Spleen (tissue), 11 donors: Measurements from ENCODE around the gene KCNAB2. TPM values are rescaled to one million over a fixed set of nuclear protein-coding genes. Genes with fewer than 3 reads are reported as not detected.

Experiments used
- DNase-seq: peaks from one replicate; pipeline ENCODE4 v3.0.0-alpha.2; 2020
- H3K27ac ChIP-seq, 8 donors: fragments of 200-600 bp; sonication (generic) in 7 of 8; 1 replicate in 4 of 8; 2 replicates in 4 of 8; pipeline versions ENCODE4 v1.5.0 to v1.8.0; 2016 to 2021; ENCODE audit warnings: inconsistent platforms in 4 of 8, mild to moderate bottlenecking in 4 of 8, moderate library complexity in 1 of 8
- H3K27me3 ChIP-seq, 7 donors: fragments of 200-600 bp; sonication (generic) in 6 of 7; replicated peaks in 1 of 7; 1 replicate in 4 of 7; 2 replicates in 3 of 7; pipeline versions ENCODE4 v1.5.0 to v1.8.0; 2016 to 2021; ENCODE audit warnings: inconsistent platforms in 3 of 7, mild to moderate bottlenecking in 1 of 7
- H3K36me3 ChIP-seq, 6 donors: fragments of 200-600 bp; sonication (generic) in 5 of 6; 1 replicate in 4 of 6; 2 replicates in 2 of 6; pipeline versions ENCODE4 v1.5.0 to v1.8.0; 2016 to 2021; ENCODE audit warnings: inconsistent platforms in 2 of 6
- H3K4me1 ChIP-seq, 6 donors: fragments of 200-600 bp; sonication (generic) in 5 of 6; 1 replicate in 3 of 6; 2 replicates in 3 of 6; pipeline versions ENCODE4 v1.5.0 to v1.8.0; 2016 to 2021; ENCODE audit warnings: inconsistent platforms in 3 of 6
- H3K4me3 ChIP-seq, 8 donors: fragments of 200-600 bp; sonication (generic) in 7 of 8; 1 replicate in 4 of 8; 2 replicates in 4 of 8; pipeline versions ENCODE4 v1.5.0 to v1.8.0; 2016 to 2021; ENCODE audit warnings: inconsistent platforms in 4 of 8, mild to moderate bottlenecking in 4 of 8, moderate library complexity in 2 of 8
- H3K9me3 ChIP-seq, 8 donors: fragments of 200-600 bp; sonication (generic) in 7 of 8; 1 replicate in 4 of 8; 2 replicates in 4 of 8; pipeline versions ENCODE4 v1.5.0 to v1.8.0; 2016 to 2021; ENCODE audit warnings: inconsistent platforms in 4 of 8
- POLR2A ChIP-seq, 3 donors: fragments of 450-650 bp; IDR thresholded peaks; one replicate each; pipeline ENCODE4 v1.5.1; 2017; ENCODE audit warnings: antibody characterized with exemption in 3 of 3, mild to moderate bottlenecking in 1 of 3
- POLR2AphosphoS5 ChIP-seq, 3 donors: sonication (generic); formaldehyde crosslinking; IDR thresholded peaks; one replicate each; pipeline ENCODE4 v1.5.1; 2017; ENCODE audit warnings: antibody characterized with exemption in 3 of 3
- WGBS, 5 donors: extraction: QIAGEN DNeasy Blood & Tissue Kit in 3 of 5; methylation state at CpG; one replicate each; pipeline versions ENCODE4 v1.1.5 to v1.1.7; 2013 to 2018; 5-methylcytosine and 5-hydroxymethylcytosine counted together
- intact Hi-C: fragments of 100-400 bp; cut with DNase I; formaldehyde crosslinking; loops from one replicate; pipeline ENCODE4 v1.15.0; 2023; ENCODE audit warnings: low total_unique reads
- polyA plus RNA-seq, 3 donors: library from polyadenylated mRNA; stranded (reverse); fragments of 200-250 nt; gene quantifications; one replicate each; pipeline ENCODE4 v1.2.1, GENCODE V29; 2013
- total RNA-seq, 7 donors: library from RNA; depleted of rRNA in 3 of 7; stranded (reverse); fragments of >200 nt in 3 of 7; fragmentation: NEBNext Ultra II Directional in 4 of 7; extraction: Animal tissue kit (Norgen Biotek cat#: 25700) in 4 of 7; gene quantifications; one replicate each; pipeline versions ENCODE4 v1.1.0 to v1.2.1, GENCODE V29; 2016 to 2021
- TF ChIP-seq, protein P1 (sequence below), 11 experiments: fragments of 200-600 bp in 7 of 11; fragments of 450-650 bp in 4 of 11; sonication (generic) in 4 of 11; IDR thresholded peaks in 8 of 11; conservative IDR thresholded peaks in 3 of 11; 1 replicate in 7 of 11; 2 replicates in 4 of 11; pipeline versions ENCODE4 v1.4.0 to v1.8.0; 2016 to 2021; ENCODE audit warnings: antibody characterized with exemption in 11 of 11, inconsistent platforms in 4 of 11, mild to moderate bottlenecking in 1 of 11
- donor health status: healthy with polysubstance abuse.
- donor health status: DM: no; HTN: no; CAD: no; lungs with moderate emphysema.
- donor health status: DM: no; HTN: no; CAD: no.
- donor health status: Bipolar disorder and iron deficiency.
- donor health status: healthy.
- donor health status: DM: no; HTN: no; CAD: no.
- donor health status: DM: yes; HTN: yes; CAD: no.

Gene KCNAB2
- total and polyA plus RNA-seq, 10 donors, result 23.2 to 135 (median 94.0) TPM

DNA sequence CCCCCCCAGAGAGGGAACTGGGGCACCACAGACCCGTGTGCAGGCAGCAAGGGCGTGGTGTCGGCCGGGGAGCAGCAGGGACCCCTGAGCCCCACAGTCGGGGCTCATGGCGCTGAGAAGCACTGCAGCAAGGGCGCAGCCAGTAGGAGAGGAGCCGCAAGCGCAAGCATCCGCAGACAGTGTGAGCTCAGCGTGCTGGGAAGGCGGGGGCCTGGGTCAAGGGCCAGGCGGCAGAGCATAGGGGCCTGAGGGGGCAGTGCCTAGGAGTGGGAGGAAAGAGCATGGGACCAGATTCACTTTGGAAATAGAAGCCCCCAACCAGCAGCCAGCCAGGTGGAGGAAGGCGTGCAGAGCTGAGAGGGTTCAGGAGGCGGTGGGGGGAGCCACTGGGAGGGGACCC lies 6.7 kb upstream of the KCNAB2 start:
- TF ChIP-seq, protein P1, sequence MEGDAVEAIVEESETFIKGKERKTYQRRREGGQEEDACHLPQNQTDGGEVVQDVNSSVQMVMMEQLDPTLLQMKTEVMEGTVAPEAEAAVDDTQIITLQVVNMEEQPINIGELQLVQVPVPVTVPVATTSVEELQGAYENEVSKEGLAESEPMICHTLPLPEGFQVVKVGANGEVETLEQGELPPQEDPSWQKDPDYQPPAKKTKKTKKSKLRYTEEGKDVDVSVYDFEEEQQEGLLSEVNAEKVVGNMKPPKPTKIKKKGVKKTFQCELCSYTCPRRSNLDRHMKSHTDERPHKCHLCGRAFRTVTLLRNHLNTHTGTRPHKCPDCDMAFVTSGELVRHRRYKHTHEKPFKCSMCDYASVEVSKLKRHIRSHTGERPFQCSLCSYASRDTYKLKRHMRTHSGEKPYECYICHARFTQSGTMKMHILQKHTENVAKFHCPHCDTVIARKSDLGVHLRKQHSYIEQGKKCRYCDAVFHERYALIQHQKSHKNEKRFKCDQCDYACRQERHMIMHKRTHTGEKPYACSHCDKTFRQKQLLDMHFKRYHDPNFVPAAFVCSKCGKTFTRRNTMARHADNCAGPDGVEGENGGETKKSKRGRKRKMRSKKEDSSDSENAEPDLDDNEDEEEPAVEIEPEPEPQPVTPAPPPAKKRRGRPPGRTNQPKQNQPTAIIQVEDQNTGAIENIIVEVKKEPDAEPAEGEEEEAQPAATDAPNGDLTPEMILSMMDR (IDR thresholded peaks at IDR 0.05 in 8 of 11, conservative IDR thresholded peaks at IDR 0.05 in 3 of 11), result no peak
- peak in 1 of 3 donors; percentile 27 for TF ChIP-seq POLR2AphosphoS5 (IDR thresholded peaks at IDR 0.05)
- Histone ChIP-seq H3K27me3 (peaks cover 0 to 9% (median 0%) of the 10 kb centered on the region in 7 donors), H3K4me1 (peaks cover 0 to 66% (median 15%) of the 10 kb centered on the region in 6 donors), H3K9me3 (no peaks in the 10 kb centered on the region), H3K36me3 (peaks cover 0 to 93% (median 29%) of the 10 kb centered on the region in 6 donors), H3K27ac (no peak overlapping the region), H3K4me3 (no peak overlapping the region)
- no peak for DNase-seq
- WGBS, 5 donors, result 82 to 94% (median 91%) methylated on average over 13 to 15 of the region's 15 CpGs
- intact Hi-C loops, result no loop called here

DNA sequence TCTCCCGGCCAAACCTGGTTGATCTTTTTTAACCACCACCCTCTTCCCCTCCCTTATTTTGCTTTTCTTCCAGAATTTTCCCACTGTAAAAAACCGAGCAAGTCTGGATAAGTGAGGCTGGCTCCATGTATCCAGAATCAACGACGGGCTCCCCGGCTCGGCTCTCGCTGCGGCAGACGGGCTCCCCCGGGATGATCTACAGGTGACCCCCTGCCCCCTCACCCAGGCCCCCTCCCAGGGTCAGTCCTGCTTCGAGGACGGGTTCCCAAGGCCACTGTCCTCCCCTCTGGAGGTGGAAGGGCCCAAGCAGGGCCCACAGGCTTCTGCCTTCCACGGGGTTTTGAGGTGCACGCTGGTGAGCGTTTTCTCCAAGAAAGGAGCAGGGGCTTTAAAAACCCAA lies 5.2 kb upstream of the KCNAB2 start:
- Histone ChIP-seq H3K9me3 (no peaks in the 10 kb centered on the region), H3K4me3 (no peak overlapping the region), H3K4me1 (peaks cover 0 to 53% (median 11%) of the 10 kb centered on the region in 6 donors), H3K27ac (no peak overlapping the region), H3K36me3 (peaks cover 0 to 93% (median 29%) of the 10 kb centered on the region in 6 donors), H3K27me3 (no peaks in the 10 kb centered on the region)
- WGBS, 5 donors, result 88 to 92% (median 90%) methylated on average over 15 of the region's 15 CpGs
- no peak for DNase-seq
- intact Hi-C loops, result no loop called here
- TF ChIP-seq, protein P1 (IDR thresholded peaks at IDR 0.05 in 8 of 11, conservative IDR thresholded peaks at IDR 0.05 in 3 of 11), result no peak
- TF ChIP-seq POLR2A (IDR thresholded peaks at IDR 0.05), result no peak
- TF ChIP-seq POLR2AphosphoS5 (IDR thresholded peaks at IDR 0.05), result no peak

GRCh38 chr1:6040861-6041415 lies 4.8 kb upstream of the KCNAB2 start:
- TF ChIP-seq, protein P1 (IDR thresholded peaks at IDR 0.05 in 8 of 11, conservative IDR thresholded peaks at IDR 0.05 in 3 of 11), result no peak
- TF ChIP-seq POLR2AphosphoS5 (IDR thresholded peaks at IDR 0.05) (no peak), POLR2A (IDR thresholded peaks at IDR 0.05) (no peak)
- WGBS, 5 donors, result 68 to 79% (median 77%) methylated on average over 15 to 22 of the region's 22 CpGs

GRCh38 chr1:6041432-6042062 lies 4.1 kb upstream of the KCNAB2 start:
- H3K27me3 ChIP-seq, result no peaks in the 10 kb centered on the region
- H3K27ac ChIP-seq, result no peak overlapping the region
- 68 to 86% (median 76%) methylated on average over 8 to 20 of the region's 20 CpGs for WGBS, 5 donors
- TF ChIP-seq, protein P1 (IDR thresholded peaks at IDR 0.05 in 8 of 11, conservative IDR thresholded peaks at IDR 0.05 in 3 of 11), result peak in 8 of 11 experiments; percentile 21 to 62 (median 42)
- TF ChIP-seq POLR2A (IDR thresholded peaks at IDR 0.05) (no peak), POLR2AphosphoS5 (IDR thresholded peaks at IDR 0.05) (peak in 1 of 3 donors; percentile 9)
- H3K9me3 ChIP-seq, result no peaks in the 10 kb centered on the region
- intact Hi-C loops, result no loop called here
- H3K4me1 ChIP-seq, result peaks cover 0 to 49% (median 11%) of the 10 kb centered on the region in 6 donors
- H3K36me3 ChIP-seq, result peaks cover 0 to 93% (median 29%) of the 10 kb centered on the region in 6 donors
- peak; percentile 83 for DNase-seq
- H3K4me3 ChIP-seq, result no peak overlapping the region

More at GRCh38 chr1:6040861-6041415, 4.8 kb upstream of the KCNAB2 start:
- H3K36me3 ChIP-seq, result peaks cover 0 to 93% (median 29%) of the 10 kb centered on the region in 6 donors
- no peaks in the 10 kb centered on the region for H3K27me3 ChIP-seq
- H3K4me1 ChIP-seq, result peaks cover 0 to 52% (median 11%) of the 10 kb centered on the region in 6 donors
- no peak overlapping the region for H3K27ac ChIP-seq
- intact Hi-C loops, result no loop called here
- no peaks in the 10 kb centered on the region for H3K9me3 ChIP-seq
- DNase-seq, result no peak
- no peak overlapping the region for H3K4me3 ChIP-seq
